HEK293 (cell line): ENCODE data around the gene THBS2.
A peak's percentile ranks its signal among the peaks of the same experiment; 100 is the strongest.

Experiments used
- CTCF ChIA-PET: fragments of 350-600 bp; formaldehyde crosslinking; extraction: SDS; loops from one replicate; lab custom pipeline; 2021; ENCODE audit warnings: antibody characterized with exemption; lab: Yijun Ruan, JAX
- POLR2A ChIA-PET: fragments of 300-600 bp; formaldehyde crosslinking; extraction: SDS; loops from one replicate; lab custom pipeline; 2020; ENCODE audit warnings: antibody characterized with exemption, inconsistent platforms; lab: Yijun Ruan, JAX
- H3K27ac ChIP-seq: fragments of 200-500 bp; sonication (Bioruptor generic); 2 replicates; pipeline ENCODE4 v1.5.1; 2014; ENCODE audit warnings: low read depth, low read length, control low read depth, inconsistent platforms; ENCODE audit errors: extremely low read depth
- H3K36me3 ChIP-seq, 2 experiments: fragments of 200-500 bp in 1 of 2; sonication (Bioruptor generic) in 1 of 2; 1 replicate in 1 of 2; 2 replicates in 1 of 2; pipeline ENCODE4 v1.5.1; 2014 to 2017; ENCODE audit warnings: inconsistent platforms in 2 of 2, low read length in 2 of 2; ENCODE audit not compliant: control insufficient read depth in 2 of 2, insufficient read depth in 1 of 2
- H3K4me1 ChIP-seq: fragments of 200-500 bp; sonication (Bioruptor generic); 2 replicates; pipeline ENCODE4 v1.5.1; 2014; ENCODE audit warnings: mild to moderate bottlenecking, low read length, inconsistent platforms; ENCODE audit not compliant: control insufficient read depth, insufficient read depth
- H3K4me3 ChIP-seq: 2 replicates; pipeline ENCODE4 v1.5.1; 2011; ENCODE audit warnings: low read depth, mild to moderate bottlenecking, control low read depth, low read length, moderate library complexity
- H3K9me3 ChIP-seq: fragments of 200-500 bp; sonication (Bioruptor generic); 2 replicates; pipeline ENCODE4 v1.5.1; 2014; ENCODE audit warnings: low read depth, low read length, inconsistent platforms; ENCODE audit not compliant: control insufficient read depth, insufficient read depth
- BCL11A ChIP-seq: fragments of 450-650 bp; formaldehyde crosslinking; IDR thresholded peaks from 2 replicates; pipeline ENCODE4 v1.5.1; 2016; ENCODE audit warnings: low read depth, missing biosample characterization, missing genetic modification characterization
- GLIS1 ChIP-seq: fragments of 450-650 bp; formaldehyde crosslinking; IDR thresholded peaks from 2 replicates; pipeline ENCODE4 v1.5.1; 2016; ENCODE audit warnings: missing biosample characterization, missing genetic modification characterization
- HOXC10 ChIP-seq: sonication (generic); formaldehyde crosslinking; IDR thresholded peaks from 2 replicates; pipeline ENCODE4 v1.8.1; 2023; ENCODE audit warnings: mild to moderate bottlenecking, missing genetic modification reagents
- IKZF3 ChIP-seq: fragments of 450-650 bp; IDR thresholded peaks from 2 replicates; pipeline ENCODE4 v1.5.0; 2018; ENCODE audit warnings: missing biosample characterization, mild to moderate bottlenecking, missing genetic modification characterization, moderate library complexity
- KLF16 ChIP-seq: fragments of 450-650 bp; formaldehyde crosslinking; IDR thresholded peaks from 2 replicates; pipeline ENCODE4 v1.5.1; 2017; ENCODE audit warnings: missing biosample characterization, missing genetic modification characterization
- MYNN ChIP-seq: fragments of 450-650 bp; formaldehyde crosslinking; IDR thresholded peaks from 2 replicates; pipeline ENCODE4 v1.5.1; 2016; ENCODE audit warnings: missing biosample characterization, missing genetic modification characterization, borderline replicate concordance
- SETDB1 ChIP-seq: IDR thresholded peaks from one replicate; pipeline ENCODE4 v1.6.1; 2017; ENCODE audit warnings: mild to moderate bottlenecking, low read length, moderate library complexity, mixed read lengths; ENCODE audit not compliant: insufficient read length
- SP7 ChIP-seq: fragments of 450-650 bp; formaldehyde crosslinking; IDR thresholded peaks from 2 replicates; pipeline ENCODE4 v1.5.1; 2016; ENCODE audit warnings: missing biosample characterization, missing genetic modification characterization
- TCF7L2 ChIP-seq: IDR thresholded peaks from 2 replicates; pipeline ENCODE4 v1.6.1; 2011; ENCODE audit warnings: low read depth, mild to moderate bottlenecking, inconsistent platforms, low read length, moderate library complexity, borderline replicate concordance
- TRIM28 ChIP-seq: IDR thresholded peaks from 2 replicates; pipeline ENCODE4 v1.6.1; 2011; ENCODE audit warnings: low read length, control low read depth, borderline replicate concordance
- YY2 ChIP-seq: fragments of 450-650 bp; formaldehyde crosslinking; IDR thresholded peaks from 2 replicates; pipeline ENCODE4 v1.5.1; 2016; ENCODE audit warnings: missing biosample characterization, missing genetic modification characterization
- ZNF202 ChIP-seq: fragments of 450-650 bp; formaldehyde crosslinking; IDR thresholded peaks from 2 replicates; pipeline ENCODE4 v1.5.1; 2016; ENCODE audit warnings: missing biosample characterization, missing genetic modification characterization, borderline replicate concordance
- ZNF26 ChIP-seq: fragments of 450-650 bp; formaldehyde crosslinking; IDR thresholded peaks from 2 replicates; pipeline ENCODE4 v1.5.1; 2016; ENCODE audit warnings: missing biosample characterization, missing genetic modification characterization
- ZNF302 ChIP-seq: fragments of 450-650 bp; formaldehyde crosslinking; IDR thresholded peaks from 2 replicates; pipeline ENCODE4 v1.5.1; 2016; ENCODE audit warnings: missing biosample characterization, missing genetic modification characterization, low read depth
- ZNF335 ChIP-seq: fragments of 450-650 bp; formaldehyde crosslinking; conservative IDR thresholded peaks from 2 replicates; pipeline ENCODE4 v1.5.1; 2016; ENCODE audit warnings: missing biosample characterization, missing genetic modification characterization
- ZNF341 ChIP-seq: fragments of 450-650 bp; formaldehyde crosslinking; IDR thresholded peaks from 2 replicates; pipeline ENCODE4; 2016; ENCODE audit warnings: low read depth, missing biosample characterization, missing genetic modification characterization
- ZNF37A ChIP-seq: fragments of 450-650 bp; IDR thresholded peaks from 2 replicates; pipeline ENCODE4 v1.5.1; 2018; ENCODE audit warnings: missing biosample characterization, missing genetic modification characterization
- ZNF501 ChIP-seq: fragments of 450-650 bp; formaldehyde crosslinking; IDR thresholded peaks from 2 replicates; pipeline ENCODE4 v1.5.1; 2016; ENCODE audit warnings: missing biosample characterization, missing genetic modification characterization
- ZNF621 ChIP-seq: fragments of 450-650 bp; formaldehyde crosslinking; IDR thresholded peaks from 2 replicates; pipeline ENCODE4 v1.5.1; 2017; ENCODE audit warnings: missing biosample characterization, missing genetic modification characterization
- ZNF624 ChIP-seq: fragments of 450-650 bp; formaldehyde crosslinking; IDR thresholded peaks from 2 replicates; pipeline ENCODE4 v1.5.1; 2017; ENCODE audit warnings: missing biosample characterization, missing genetic modification characterization
- ZNF768 ChIP-seq: fragments of 450-650 bp; formaldehyde crosslinking; IDR thresholded peaks from 2 replicates; pipeline ENCODE4 v1.5.1; 2018; ENCODE audit warnings: missing biosample characterization, mild to moderate bottlenecking, missing genetic modification characterization
- ZNF830 ChIP-seq: fragments of 450-650 bp; IDR thresholded peaks from 2 replicates; pipeline ENCODE4 v1.5.0; 2018; ENCODE audit warnings: missing biosample characterization, missing genetic modification characterization, low read depth, mild to moderate bottlenecking, moderate library complexity
- TF ChIP-seq, protein P1 (sequence below): fragments of 450-650 bp; formaldehyde crosslinking; IDR thresholded peaks from 2 replicates; pipeline ENCODE4 v1.5.1; 2016; ENCODE audit warnings: missing biosample characterization, missing genetic modification characterization
- TF ChIP-seq, protein P2 (sequence below): fragments of 450-650 bp; formaldehyde crosslinking; IDR thresholded peaks from 2 replicates; pipeline ENCODE4 v1.5.1; 2016; ENCODE audit warnings: missing biosample characterization, missing genetic modification characterization

Gene THBS2

DNA sequence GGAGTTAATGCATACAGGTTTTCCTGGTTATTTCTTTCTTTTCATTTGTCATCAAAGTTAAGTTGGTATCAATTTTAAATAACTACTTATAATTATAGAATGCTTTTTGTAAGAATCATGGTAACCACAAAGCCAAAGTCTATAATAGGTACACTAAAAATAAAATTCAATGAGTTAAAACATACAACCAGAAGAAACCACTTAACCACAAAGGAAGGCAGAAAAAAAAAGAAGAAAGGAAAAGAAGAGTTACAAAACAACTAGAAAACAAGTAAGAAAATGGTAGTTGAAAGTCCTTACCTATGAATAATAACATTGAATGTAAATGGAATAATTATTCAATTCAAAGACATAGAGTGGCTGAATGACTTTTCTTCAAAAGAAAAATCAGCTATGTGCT is 45.6 kb downstream of the THBS2 start:
- Histone ChIP-seq H3K4me1 (no peaks in the 10 kb centered on the region), H3K36me3 (no peaks in the 10 kb centered on the region), H3K9me3 (no peaks in the 10 kb centered on the region), H3K4me3 (no peak overlapping the region), H3K27ac (no peak overlapping the region)
- ChIA-PET POLR2A (no interaction called here), CTCF (no interaction called here)
- TF ChIP-seq MYNN (tag by site-specific recombination), result no peak

DNA sequence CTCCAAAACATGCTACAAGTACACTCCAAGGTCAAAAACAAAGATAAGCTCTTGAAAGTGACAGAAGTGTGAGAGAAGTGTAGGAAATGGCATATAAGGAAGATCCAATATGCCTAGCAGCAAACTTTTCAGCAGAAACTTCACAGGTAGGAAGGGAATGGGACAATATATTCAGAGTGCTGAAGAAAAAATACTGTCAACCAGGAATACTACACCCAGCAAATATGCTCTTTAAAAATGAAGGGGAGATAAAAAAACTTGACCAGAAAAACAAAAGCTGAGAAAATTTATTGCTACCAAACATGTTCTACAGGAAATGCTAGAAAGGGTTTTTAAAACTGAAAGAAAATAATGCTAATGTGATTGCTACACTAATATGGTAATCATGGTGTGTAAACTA is 46.2 kb downstream of the THBS2 start:
- POLR2A ChIA-PET, result no interaction called here
- CTCF ChIA-PET, result interaction anchor here (0.7 to 0.8 kb wide), 2 partner anchors 87 to 1054 kb away, joined by 3 read pairs; no protein-coding TSS in a partner anchor

DNA sequence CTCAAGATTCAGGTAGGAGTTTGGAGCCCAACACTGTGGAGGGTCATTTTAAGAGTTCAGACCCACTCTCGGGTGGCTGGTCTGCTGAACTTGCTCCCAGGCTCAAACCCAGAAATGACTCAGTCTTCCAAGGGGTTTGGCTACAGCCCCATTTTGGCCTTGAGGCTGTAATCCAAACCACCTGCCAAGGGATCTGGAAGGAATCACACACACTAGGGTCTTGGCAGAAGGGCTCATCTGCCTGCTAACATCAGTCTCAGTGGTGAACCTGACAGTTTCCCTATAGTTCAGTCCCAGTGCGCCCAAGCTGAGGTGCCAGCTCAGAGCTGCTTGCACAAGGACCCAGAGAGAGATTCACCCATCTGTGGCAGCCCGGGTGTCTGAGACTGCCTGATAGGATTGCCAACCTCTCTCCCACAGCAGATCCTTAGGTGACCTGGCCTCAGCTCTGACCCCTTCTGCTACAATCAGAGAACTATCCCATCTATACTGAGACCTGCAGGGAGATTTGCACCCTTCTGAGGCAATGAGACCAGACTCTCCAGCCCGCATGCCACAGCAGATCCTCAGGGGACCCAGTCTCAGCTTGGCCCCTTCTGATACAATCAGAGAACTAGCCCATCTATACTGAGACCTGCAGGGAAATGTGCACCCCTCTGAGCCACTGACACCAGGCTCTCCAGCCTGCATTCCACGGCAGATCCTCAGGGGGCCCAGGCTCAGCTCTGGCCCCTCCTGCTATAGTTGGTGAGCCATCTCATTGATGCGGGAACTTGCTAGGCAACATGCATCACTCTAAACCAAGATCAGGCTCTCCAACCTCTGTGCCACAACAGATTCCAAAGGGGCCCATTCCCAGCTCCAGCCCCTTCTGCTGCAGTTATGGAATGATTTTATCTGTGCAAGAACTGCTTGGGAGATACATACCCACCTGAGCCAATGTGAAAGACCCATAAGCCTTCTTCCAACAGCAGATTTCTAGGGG is 48.2 kb downstream of the THBS2 start:
- no peak overlapping the region for H3K4me3 ChIP-seq
- CTCF ChIA-PET, result interaction anchor here (0.6 kb wide), 2 partner anchors 29 to 724 kb away, joined by 3 read pairs; no protein-coding TSS in a partner anchor
- no peaks in the 10 kb centered on the region for H3K36me3 ChIP-seq
- POLR2A ChIA-PET, result no interaction called here
- H3K4me1 ChIP-seq, result no peaks in the 10 kb centered on the region
- no peak overlapping the region for H3K27ac ChIP-seq
- TF ChIP-seq YY2 (tag by site-specific recombination) (no peak), TCF7L2 (no peak), ZNF501 (tag by site-specific recombination) (no peak), ZNF768 (no peak), ZNF624 (no peak), GLIS1 (tag by site-specific recombination) (no peak), KLF16 (no peak), IKZF3 (tag by site-specific recombination) (no peak), ZNF830 (tag by site-specific recombination) (no peak), ZNF335 (tag by site-specific recombination) (no peak), ZNF621 (no peak), ZNF26 (no peak), ZNF202 (tag by site-specific recombination) (no peak), BCL11A (tag by site-specific recombination) (no peak), ZNF302 (no peak), ZNF341 (no peak), SP7 (tag by site-specific recombination) (no peak), HOXC10 (CRISPR knock-in tag) (no peak)
- TF ChIP-seq, protein P1, sequence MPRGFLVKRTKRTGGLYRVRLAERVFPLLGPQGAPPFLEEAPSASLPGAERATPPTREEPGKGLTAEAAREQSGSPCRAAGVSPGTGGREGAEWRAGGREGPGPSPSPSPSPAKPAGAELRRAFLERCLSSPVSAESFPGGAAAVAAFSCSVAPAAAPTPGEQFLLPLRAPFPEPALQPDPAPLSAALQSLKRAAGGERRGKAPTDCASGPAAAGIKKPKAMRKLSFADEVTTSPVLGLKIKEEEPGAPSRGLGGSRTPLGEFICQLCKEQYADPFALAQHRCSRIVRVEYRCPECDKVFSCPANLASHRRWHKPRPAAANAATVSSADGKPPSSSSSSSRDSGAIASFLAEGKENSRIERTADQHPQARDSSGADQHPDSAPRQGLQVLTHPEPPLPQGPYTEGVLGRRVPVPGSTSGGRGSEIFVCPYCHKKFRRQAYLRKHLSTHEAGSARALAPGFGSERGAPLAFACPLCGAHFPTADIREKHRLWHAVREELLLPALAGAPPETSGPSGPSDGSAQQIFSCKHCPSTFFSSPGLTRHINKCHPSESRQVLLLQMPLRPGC (tag by site-specific recombination), result no peak
- TF ChIP-seq, protein P2, sequence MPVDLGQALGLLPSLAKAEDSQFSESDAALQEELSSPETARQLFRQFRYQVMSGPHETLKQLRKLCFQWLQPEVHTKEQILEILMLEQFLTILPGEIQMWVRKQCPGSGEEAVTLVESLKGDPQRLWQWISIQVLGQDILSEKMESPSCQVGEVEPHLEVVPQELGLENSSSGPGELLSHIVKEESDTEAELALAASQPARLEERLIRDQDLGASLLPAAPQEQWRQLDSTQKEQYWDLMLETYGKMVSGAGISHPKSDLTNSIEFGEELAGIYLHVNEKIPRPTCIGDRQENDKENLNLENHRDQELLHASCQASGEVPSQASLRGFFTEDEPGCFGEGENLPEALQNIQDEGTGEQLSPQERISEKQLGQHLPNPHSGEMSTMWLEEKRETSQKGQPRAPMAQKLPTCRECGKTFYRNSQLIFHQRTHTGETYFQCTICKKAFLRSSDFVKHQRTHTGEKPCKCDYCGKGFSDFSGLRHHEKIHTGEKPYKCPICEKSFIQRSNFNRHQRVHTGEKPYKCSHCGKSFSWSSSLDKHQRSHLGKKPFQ (tag by site-specific recombination), result no peak
- H3K9me3 ChIP-seq, result no peaks in the 10 kb centered on the region

More for the DNA sequence above, 46.2 kb downstream of the THBS2 start:
- TF ChIP-seq TRIM28 (0 out of 2 replicates have a peak, but pooled peaks have one; percentile 20), SETDB1 (peak; percentile 99), ZNF37A (tag by site-specific recombination) (no peak)
- H3K36me3 ChIP-seq, result no peaks in the 10 kb centered on the region
- H3K27ac ChIP-seq, result no peak overlapping the region
- no peaks in the 10 kb centered on the region for H3K9me3 ChIP-seq
- no peak overlapping the region for H3K4me3 ChIP-seq
- no peaks in the 10 kb centered on the region for H3K4me1 ChIP-seq
